GM10248 (cell line): Measurements from ENCODE around the gene MROH7.
"Not testable (repeated sequence)": the region's sequence is repeated elsewhere in the genome, so short reads cannot be mapped to it uniquely, and the experiment has no call there.

ENCODE experiments used
- CTCF ChIA-PET: fragments of 300-600 bp; sonication (Branson Sonifier 250); formaldehyde crosslinking; extraction: SDS; loops from one replicate; lab custom pipeline; 2021; ENCODE audit warnings: antibody characterized with exemption; lab: Yijun Ruan, JAX
- POLR2A ChIA-PET: fragments of 350-650 bp; sonication (Branson Sonifier 250); formaldehyde crosslinking; extraction: SDS; loops from one replicate; lab custom pipeline; 2020; ENCODE audit warnings: antibody characterized with exemption; lab: Yijun Ruan, JAX
- DNase-seq: peaks from one replicate; pipeline ENCODE4 v3.0.0; 2012; ENCODE audit errors: extremely low spot score
- CTCF ChIP-seq: IDR thresholded peaks from 2 replicates; pipeline ENCODE4 v1.5.1; 2012; ENCODE audit warnings: mild to moderate bottlenecking, low read depth; ENCODE audit errors: extremely low read depth, missing control alignments, control extremely low read depth

MROH7 gene

DNA sequence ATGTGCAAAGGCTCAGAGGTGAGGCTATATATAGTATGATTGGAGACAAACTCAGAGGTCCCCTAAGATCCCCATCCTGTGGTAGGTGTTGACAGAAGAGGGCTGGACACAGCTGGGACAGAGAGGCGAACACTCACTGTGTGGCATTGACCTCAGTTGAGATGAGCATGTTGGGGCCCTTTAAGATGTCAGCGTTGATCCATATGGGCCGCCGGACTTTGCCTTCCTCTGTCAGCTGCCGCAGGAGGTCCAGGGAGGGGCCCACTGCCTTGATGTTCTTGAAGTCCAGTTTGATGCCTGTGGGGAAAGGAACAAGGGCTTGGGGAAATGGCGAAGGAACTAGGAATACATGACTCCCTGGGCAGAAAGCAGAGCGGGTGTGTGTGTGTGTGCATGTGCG, 27.0 kb upstream of the MROH7 start:
- TF ChIP-seq CTCF, result no peak
- no peak for DNase-seq
- POLR2A ChIA-PET, result no interaction called here
- CTCF ChIA-PET, result interaction anchor here (1.4 kb wide), 1 partner anchor 9 kb away, joined by 4 read pairs; the partner anchor contains the start of gene FAM151A

DNA sequence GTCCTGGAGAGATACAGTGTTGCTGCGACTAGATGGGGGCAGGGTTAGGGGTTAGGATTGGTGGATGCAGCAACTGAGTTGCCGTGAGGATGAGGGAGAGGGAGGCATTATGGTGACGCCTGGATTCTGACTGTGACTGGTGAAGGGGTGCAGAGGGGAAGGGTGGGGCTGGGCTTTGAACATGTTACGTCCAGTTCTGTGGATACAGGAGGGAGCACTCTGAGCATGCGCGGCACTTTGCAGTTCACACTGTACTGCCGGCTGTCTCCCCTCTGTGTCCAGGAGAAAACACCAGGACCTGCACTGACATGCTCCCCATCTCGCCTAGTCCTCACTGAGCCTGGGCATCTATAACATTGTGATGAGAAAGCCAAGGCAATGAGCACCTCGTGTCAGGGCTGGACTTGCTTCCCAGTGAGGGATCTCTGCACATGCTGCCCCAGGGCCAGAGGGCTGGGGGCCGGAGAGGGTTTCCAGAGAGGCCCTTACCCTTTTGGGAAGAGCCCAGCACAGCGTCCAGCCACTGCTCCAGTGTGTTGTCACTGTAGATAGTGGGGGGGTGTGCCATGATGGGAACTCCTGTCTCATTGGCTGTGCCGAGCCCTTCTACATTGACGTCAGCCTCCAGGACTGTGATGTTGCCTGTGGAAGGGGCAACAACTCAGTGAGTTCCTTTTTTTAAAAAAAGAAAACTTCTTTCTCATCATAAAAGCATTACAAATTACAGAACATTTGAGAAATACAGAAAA, 25.9 kb upstream of the MROH7 start:
- ChIA-PET CTCF (interaction anchor here (1.4 kb wide), 1 partner anchor 7 kb away, joined by 4 read pairs; the partner anchor contains the start of gene FAM151A), POLR2A (no interaction called here)
- DNase-seq, result no peak
- TF ChIP-seq CTCF, result no peak

DNA sequence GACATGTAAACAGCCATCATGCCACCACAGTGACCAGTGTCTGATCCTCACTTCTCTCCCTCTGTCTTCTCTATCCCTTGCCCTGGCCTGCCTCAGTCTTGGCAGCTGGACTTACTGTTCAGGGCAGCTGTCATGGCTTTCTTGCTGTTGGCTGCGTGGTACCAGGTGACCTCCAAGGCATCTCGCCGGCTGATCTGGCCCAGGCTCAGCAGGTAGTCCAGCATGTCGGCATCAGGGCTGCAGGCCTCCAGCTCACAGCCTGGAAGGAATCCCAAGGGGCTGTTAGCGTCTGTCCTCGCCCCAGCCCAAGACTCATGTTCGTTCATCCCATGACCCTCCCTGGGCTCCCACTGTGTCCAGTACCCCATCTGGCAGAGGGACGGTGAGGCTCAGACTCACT, 21.8 kb upstream of the MROH7 start:
- ChIA-PET CTCF (no interaction called here), POLR2A (no interaction called here)
- no peak for TF ChIP-seq CTCF
- DNase-seq, result no peak

- ChIA-PET POLR2A (no interaction called here), CTCF (interaction anchor here (1.2 kb wide), 1 partner anchor 9 kb away, joined by 4 read pairs; no protein-coding TSS in a partner anchor)
- no peak for TF ChIP-seq CTCF
- peak; percentile 6 for DNase-seq
These were observed 18.2 kb upstream of the MROH7 start, which contains the start of gene FAM151A for GRCh38 chr1:54623216-54624007. TSS of gene FAM151A (minus strand) at chr1:54623525. CDS start at chr1:54623395, 130 bp downstream.

DNA sequence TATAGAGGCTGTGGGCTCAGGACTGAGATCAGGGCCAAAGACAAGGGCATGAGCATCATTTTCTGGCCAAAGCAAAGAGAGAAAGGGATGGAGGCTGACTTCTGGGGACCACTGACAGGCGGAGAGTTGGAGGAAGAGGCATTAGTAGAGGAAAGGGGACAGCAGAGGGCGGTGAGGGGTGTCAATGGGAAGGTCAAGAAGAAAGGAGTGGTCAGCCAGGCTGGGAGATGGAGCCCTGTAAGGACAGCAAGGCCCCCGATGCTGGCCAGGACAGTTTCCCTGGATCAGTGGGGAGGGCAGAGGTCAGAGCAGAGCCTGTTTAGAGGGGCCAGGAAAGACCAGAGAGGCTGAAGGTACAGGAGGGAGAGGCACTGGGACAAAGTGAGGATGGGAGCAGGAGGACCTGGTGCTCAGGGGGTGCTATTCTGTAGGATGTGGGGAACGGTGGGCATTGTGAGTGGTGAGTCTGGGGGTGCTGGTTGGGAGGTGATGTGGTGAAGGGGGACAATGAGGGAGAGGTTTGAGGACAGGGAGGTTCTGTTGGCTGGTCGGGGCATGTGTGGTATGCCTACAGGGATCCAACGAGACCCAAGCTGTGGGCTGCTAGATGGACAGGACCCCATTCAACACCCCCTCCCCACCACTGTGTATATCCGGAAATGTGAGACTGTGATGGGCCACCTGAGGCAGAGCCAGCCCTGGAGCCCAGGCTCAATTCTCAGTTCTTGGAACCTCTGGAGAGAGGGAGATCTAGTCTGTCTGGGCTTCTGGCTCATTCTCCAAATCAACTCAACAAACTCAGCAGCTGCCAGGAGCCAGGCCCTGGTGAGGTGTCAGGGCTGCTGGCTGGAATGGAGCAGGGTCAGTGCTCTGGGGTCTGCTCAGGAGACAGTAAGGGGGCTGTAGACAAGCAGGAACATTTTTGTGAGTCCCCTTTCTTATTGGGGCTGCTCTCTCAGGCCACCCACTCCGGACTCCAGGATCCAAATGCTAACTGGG, 16.8 kb upstream of the MROH7 start:
- CTCF ChIA-PET, result no interaction called here
- POLR2A ChIA-PET, result no interaction called here
- TF ChIP-seq CTCF, result no peak
- DNase-seq, result peak; percentile 10

GRCh38 chr1:54627196-54627595, 14.4 kb upstream of the MROH7 start:
- CTCF ChIA-PET, result no interaction called here
- TF ChIP-seq CTCF, result no peak
- POLR2A ChIA-PET, result no interaction called here
- DNase-seq, result no peak

DNA sequence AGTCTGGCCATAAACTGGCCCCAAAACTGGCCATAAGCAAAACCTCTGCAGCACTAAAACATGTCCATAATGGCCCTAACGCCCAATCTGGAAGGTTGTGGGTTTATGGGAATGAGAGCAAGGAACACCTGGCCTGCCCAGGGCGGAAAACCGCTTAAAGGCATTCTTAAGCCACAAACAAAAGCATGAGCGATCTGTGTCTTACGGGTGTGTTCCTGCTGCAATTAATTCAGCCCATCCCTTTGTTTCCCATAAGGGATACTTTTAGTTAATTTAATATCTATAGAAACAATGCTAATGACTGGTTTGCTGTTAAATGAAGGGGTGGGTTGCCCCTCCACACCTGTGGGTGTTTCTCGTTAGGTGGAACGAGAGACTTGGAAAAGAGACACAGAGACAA, 5.8 kb upstream of the MROH7 start:
- POLR2A ChIA-PET, CTCF ChIA-PET, DNase-seq: not testable (repeated sequence)

DNA sequence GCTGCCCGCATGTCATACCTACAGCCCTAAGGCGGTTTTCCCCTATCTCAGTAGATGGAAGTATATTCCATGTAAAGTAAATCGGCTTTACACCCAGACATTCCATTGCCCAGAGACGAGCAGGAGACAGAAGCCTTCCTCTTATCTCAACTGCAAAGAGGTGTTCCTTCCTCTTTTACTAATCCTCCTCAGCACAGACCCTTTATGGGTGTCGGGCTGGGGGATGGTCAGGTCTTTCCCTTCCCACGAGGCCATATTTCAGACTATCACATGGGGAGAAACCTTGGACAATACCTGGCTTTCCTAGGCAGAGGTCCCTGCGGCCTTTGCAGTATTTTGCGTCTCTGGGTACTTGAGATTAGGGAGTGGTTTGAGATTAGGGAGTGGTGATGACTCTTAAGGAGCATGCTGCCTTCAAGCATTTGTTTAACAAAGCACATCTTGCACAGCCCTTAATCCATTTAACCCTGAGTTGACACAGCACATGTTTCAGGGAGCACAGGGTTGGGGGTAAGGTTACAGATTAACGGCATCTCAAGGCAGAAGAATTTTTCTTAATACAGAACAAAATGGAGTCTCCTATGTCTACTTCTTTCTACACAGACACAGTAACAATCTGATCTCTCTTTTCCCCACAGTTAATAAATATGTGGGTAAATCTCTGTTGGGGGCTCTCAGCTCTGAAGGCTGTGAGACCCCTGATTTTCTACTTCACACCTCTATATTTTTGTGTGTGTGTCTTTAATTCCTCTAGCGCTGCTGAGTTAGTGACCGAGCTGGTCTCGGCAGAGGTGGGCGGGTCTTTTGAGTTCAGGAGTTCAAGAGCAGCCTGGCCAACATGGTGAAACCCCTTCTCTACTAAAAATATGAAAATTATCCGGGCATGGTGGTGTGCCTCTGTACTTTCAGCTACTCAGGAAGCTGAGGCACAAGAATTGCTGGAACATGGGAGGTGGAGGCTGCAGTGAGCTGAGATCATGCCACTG, 4.8 kb upstream of the MROH7 start:
- CTCF ChIA-PET, DNase-seq: not testable (repeated sequence)
- POLR2A ChIA-PET, result interaction anchor here (0.6 kb wide), 1 partner anchor 19 kb away, joined by 3 read pairs; no protein-coding TSS in a partner anchor
